DOHH2 (cell line): Measurements from ENCODE around the gene MRPS7.

Experiments used
- H3F3A ChIP-seq: fragments of 200-600 bp; sonication (generic), shearing (Covaris generic); 2 replicates; pipeline ENCODE4 v1.6.0; 2016; ENCODE audit warnings: antibody characterized with exemption, mild to moderate bottlenecking; ENCODE audit not compliant: control insufficient read depth, insufficient read depth
- H3K27ac ChIP-seq: fragments of 200-600 bp; sonication (generic); 2 replicates; pipeline ENCODE4 v1.5.1; 2014; ENCODE audit warnings: low read depth, mild to moderate bottlenecking, low read length, moderate library complexity
- H3K27me3 ChIP-seq: fragments of 200-600 bp; sonication (generic); 2 replicates; pipeline ENCODE4 v1.6.1; 2014; ENCODE audit warnings: mild to moderate bottlenecking, low read length, mixed read lengths; ENCODE audit not compliant: control insufficient read depth
- H3K36me3 ChIP-seq: fragments of 200-600 bp; sonication (generic); 2 replicates; pipeline ENCODE4 v1.6.1; 2014; ENCODE audit warnings: mild to moderate bottlenecking, low read length, moderate library complexity, mixed read lengths; ENCODE audit not compliant: control insufficient read depth
- H3K4me1 ChIP-seq: fragments of 200-600 bp; sonication (generic); 2 replicates; pipeline ENCODE4 v1.6.1; 2014; ENCODE audit warnings: mild to moderate bottlenecking, low read length, mixed read lengths; ENCODE audit not compliant: control insufficient read depth
- H3K4me2 ChIP-seq: fragments of 200-600 bp; sonication (generic); 2 replicates; pipeline ENCODE4 v1.6.0; 2014; ENCODE audit warnings: mild to moderate bottlenecking, low read length, moderate library complexity
- H3K4me3 ChIP-seq: fragments of 200-600 bp; sonication (generic); 2 replicates; pipeline ENCODE4 v1.5.1; 2014; ENCODE audit warnings: mild to moderate bottlenecking, low read length, mixed read lengths
- H3K79me2 ChIP-seq: fragments of 200-600 bp; sonication (generic); 2 replicates; pipeline ENCODE4 v1.6.1; 2014; ENCODE audit warnings: mild to moderate bottlenecking, low read length, mixed read lengths; ENCODE audit not compliant: control insufficient read depth
- H3K9me2 ChIP-seq: fragments of 200-600 bp; sonication (generic); replicated peaks from 2 replicates; pipeline ENCODE4 v1.6.1; 2014; ENCODE audit warnings: mild to moderate bottlenecking, low read length, mixed read lengths; ENCODE audit not compliant: control insufficient read depth
- H3K9me3 ChIP-seq: fragments of 200-600 bp; sonication (generic); 2 replicates; pipeline ENCODE4 v1.6.1; 2014; ENCODE audit warnings: antibody characterized with exemption, low read length, mixed read lengths; ENCODE audit not compliant: control insufficient read depth, insufficient read depth
- H4K20me1 ChIP-seq: fragments of 200-600 bp; sonication (generic); 2 replicates; pipeline ENCODE4 v1.6.0; 2014; ENCODE audit warnings: low read depth, mild to moderate bottlenecking, antibody characterized with exemption, low read length, moderate library complexity; ENCODE audit not compliant: control insufficient read depth, insufficient read depth
- EZH2phosphoT487 ChIP-seq: fragments of 200-600 bp; sonication (generic); IDR thresholded peaks from 2 replicates; pipeline ENCODE4 v1.6.1; 2017; ENCODE audit warnings: borderline replicate concordance, mild to moderate bottlenecking, antibody characterized with exemption, low read length, moderate library complexity, mixed read lengths
- TF ChIP-seq, protein P1 (sequence below): fragments of 200-600 bp; sonication (generic); IDR thresholded peaks from one replicate; pipeline ENCODE4 v1.5.1; 2014; ENCODE audit warnings: antibody characterized with exemption, mild to moderate bottlenecking, low read depth, low read length; ENCODE audit not compliant: poor library complexity, severe bottlenecking

MRPS7 gene

DNA sequence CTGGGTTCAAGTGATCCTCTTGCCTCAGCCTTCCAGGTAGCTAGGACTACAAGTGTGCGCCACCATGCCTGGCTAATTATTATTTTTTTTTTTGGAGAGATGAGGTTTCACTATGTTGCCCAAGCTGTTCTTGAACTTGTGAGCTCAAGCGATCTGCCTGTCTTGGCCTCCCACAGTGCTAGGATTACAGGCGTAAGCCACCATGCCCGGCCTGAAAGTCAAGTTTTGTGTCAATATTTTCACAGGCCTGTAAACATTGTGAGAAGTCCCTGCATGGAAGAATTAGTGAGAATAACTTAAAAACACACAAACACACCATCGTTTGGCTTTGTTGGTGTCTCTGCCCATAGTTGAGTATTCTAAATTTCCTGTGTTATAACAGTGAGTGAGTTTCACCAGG lies 34.0 kb upstream of the MRPS7 start:
- TF ChIP-seq EZH2phosphoT487 = no peak
- TF ChIP-seq, protein P1, sequence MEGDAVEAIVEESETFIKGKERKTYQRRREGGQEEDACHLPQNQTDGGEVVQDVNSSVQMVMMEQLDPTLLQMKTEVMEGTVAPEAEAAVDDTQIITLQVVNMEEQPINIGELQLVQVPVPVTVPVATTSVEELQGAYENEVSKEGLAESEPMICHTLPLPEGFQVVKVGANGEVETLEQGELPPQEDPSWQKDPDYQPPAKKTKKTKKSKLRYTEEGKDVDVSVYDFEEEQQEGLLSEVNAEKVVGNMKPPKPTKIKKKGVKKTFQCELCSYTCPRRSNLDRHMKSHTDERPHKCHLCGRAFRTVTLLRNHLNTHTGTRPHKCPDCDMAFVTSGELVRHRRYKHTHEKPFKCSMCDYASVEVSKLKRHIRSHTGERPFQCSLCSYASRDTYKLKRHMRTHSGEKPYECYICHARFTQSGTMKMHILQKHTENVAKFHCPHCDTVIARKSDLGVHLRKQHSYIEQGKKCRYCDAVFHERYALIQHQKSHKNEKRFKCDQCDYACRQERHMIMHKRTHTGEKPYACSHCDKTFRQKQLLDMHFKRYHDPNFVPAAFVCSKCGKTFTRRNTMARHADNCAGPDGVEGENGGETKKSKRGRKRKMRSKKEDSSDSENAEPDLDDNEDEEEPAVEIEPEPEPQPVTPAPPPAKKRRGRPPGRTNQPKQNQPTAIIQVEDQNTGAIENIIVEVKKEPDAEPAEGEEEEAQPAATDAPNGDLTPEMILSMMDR = no peak
- H3F3A ChIP-seq = no peaks in the 10 kb centered on the region
- H4K20me1 ChIP-seq = no peaks in the 10 kb centered on the region
- H3K36me3 ChIP-seq = peaks cover 87% of the 10 kb centered on the region
- no peak overlapping the region for H3K27ac ChIP-seq
- H3K9me2 ChIP-seq = no peaks in the 10 kb centered on the region
- H3K79me2 ChIP-seq = no peaks in the 10 kb centered on the region
- no peaks in the 10 kb centered on the region for H3K27me3 ChIP-seq
- no peaks in the 10 kb centered on the region for H3K9me3 ChIP-seq
- no peaks in the 10 kb centered on the region for H3K4me1 ChIP-seq
- no peak overlapping the region for H3K4me3 ChIP-seq
- no peak overlapping the region for H3K4me2 ChIP-seq

DNA sequence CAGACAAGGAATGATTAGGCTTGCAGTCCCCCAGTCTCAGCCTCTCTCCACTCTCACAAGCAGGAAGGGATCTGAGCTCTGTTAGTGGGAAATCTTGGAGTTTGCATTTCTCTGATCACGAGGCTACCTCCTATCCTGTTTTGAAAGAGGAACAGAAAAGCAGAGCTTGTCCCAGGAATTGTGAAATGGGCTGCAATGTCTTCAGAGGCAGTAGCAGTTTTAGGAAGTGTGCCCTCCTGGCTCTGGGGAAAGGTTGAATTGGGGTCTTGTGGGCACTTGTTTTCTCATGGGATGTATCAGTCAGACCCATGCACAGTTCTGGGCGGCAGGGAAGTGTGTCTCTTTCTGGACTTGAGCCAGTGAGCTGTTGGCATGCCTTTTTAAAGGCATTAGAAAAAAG lies 33.4 kb upstream of the MRPS7 start:
- Histone ChIP-seq H3K79me2 (no peaks in the 10 kb centered on the region), H4K20me1 (no peaks in the 10 kb centered on the region), H3K27ac (no peak overlapping the region), H3K36me3 (peaks cover 86% of the 10 kb centered on the region), H3K4me3 (no peak overlapping the region), H3F3A (no peaks in the 10 kb centered on the region), H3K27me3 (no peaks in the 10 kb centered on the region), H3K4me1 (no peaks in the 10 kb centered on the region), H3K9me3 (no peaks in the 10 kb centered on the region), H3K4me2 (no peak overlapping the region), H3K9me2 (no peaks in the 10 kb centered on the region)
- TF ChIP-seq EZH2phosphoT487 = no peak
- TF ChIP-seq, protein P1 = no peak

DNA sequence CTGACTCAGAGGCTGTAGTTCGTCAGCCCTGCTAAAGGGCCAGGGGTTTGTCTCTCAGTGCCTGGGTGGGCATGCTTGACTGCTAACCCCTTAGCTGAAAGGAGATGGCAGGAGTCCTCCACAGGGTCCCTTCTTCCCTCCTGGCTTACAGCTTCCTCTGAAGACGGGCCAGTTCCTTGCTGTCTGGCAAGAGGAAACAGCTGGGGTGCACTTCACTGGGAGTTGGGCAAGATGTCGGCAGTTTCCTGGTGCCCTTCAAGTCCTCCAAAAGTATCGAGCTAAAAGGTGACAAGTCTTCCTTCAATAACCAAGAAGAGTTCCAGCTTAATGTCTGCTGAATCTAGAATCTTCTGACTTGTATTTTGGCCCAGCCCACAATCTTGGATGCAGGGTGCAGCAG lies 32.8 kb upstream of the MRPS7 start:
- Histone ChIP-seq H3K27ac (no peak overlapping the region), H3K9me2 (no peaks in the 10 kb centered on the region), H3K9me3 (no peaks in the 10 kb centered on the region), H3K36me3 (peaks cover 83% of the 10 kb centered on the region), H3K4me2 (no peak overlapping the region), H3K79me2 (no peaks in the 10 kb centered on the region), H4K20me1 (no peaks in the 10 kb centered on the region), H3K4me1 (no peaks in the 10 kb centered on the region), H3F3A (no peaks in the 10 kb centered on the region), H3K4me3 (no peak overlapping the region), H3K27me3 (no peaks in the 10 kb centered on the region)
- TF ChIP-seq EZH2phosphoT487 = no peak
- TF ChIP-seq, protein P1 = no peak

DNA sequence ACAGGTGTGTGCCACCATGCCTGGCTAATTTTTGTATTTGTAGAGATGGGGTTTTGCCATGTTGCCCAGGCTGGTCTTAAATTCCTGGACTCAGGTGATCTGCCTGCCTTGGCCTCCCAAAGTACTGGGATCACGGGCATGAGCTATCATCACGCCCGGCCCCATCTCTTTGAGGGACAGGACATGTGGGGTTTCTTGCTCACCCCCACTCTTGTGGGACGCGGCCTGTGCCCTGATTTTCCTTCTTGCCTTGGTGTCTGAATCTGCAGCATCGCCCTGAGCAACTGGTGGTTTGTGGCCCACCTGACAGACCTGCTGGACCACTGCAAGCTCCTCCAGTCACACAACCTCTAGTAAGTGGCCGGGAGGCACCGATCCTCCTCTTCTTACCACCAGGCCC lies 30.6 kb upstream of the MRPS7 start:
- Histone ChIP-seq H3K4me2 (no peak overlapping the region), H3K4me3 (no peak overlapping the region), H3K36me3 (peaks cover 83% of the 10 kb centered on the region), H4K20me1 (no peaks in the 10 kb centered on the region), H3K9me3 (no peaks in the 10 kb centered on the region), H3K27ac (no peak overlapping the region), H3K9me2 (no peaks in the 10 kb centered on the region), H3F3A (peaks cover 6% of the 10 kb centered on the region; the same call in 1 of the 2 replicates), H3K27me3 (no peaks in the 10 kb centered on the region), H3K79me2 (no peaks in the 10 kb centered on the region), H3K4me1 (no peaks in the 10 kb centered on the region)
- no peak for TF ChIP-seq EZH2phosphoT487
- TF ChIP-seq, protein P1 = no peak
